ENCODE measurements around the gene C1R. TPM values are rescaled to one million over a fixed set of nuclear protein-coding genes. Genes with fewer than 3 reads are reported as not detected.

The C1R gene
- polyA plus RNA-seq, 3 donors = 0.14 to 0.88 TPM; not detected in 1

DNA sequence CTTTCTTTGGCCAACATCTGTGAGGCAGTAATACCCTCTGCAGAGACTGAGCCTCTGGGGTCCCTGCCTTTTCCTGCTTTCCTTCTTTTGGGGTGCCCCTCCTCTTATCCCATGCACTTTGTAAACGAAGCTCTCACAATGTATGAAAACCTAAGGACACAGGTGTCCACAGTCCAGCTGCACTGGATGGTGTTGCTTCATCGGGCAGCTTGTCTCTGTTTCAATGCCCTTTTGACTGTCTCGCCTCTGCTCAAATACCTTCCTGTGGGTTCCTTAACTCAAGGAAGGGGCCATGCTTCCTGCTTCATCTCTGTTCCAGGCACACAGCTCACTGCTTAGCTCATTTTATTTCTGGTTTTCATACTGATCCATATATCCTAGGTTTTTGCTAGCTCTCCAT is 10.3 kb upstream of the C1R start:
- peaks cover 54 to 62% of the 10 kb centered on the region in 2 donors for H3K36me3 Mint-ChIP-seq
- intact Hi-C loops (cut with micrococcal nuclease) = no loop called here
- peaks cover 0 to 1% (median 0%) of the 10 kb centered on the region in 3 donors for H3K27me3 Mint-ChIP-seq (ENCODE audit: low read depth in 3 of 3)
- no peak overlapping the region for H3K4me3 ChIP-seq (replicated peaks in 1 of 3; ENCODE audit: low read depth in 2 of 3, low read length in 3 of 3)
- H3K36me3 ChIP-seq (replicated peaks in 1 of 2; ENCODE audit: control insufficient read depth in 1 of 2, insufficient read depth in 2 of 2, low read length in 2 of 2) = peaks cover 22 to 68% of the 10 kb centered on the region in 2 donors
- H3K79me2 ChIP-seq (ENCODE audit: insufficient read depth, low read length) = peaks cover 26% of the 10 kb centered on the region
- no peak overlapping the region for H3K27ac ChIP-seq (ENCODE audit: low read depth in 1 of 2, low read length in 2 of 2)
- peaks cover 10 to 11% of the 10 kb centered on the region in 2 donors for H3K4me1 ChIP-seq (ENCODE audit: control insufficient read depth in 1 of 2, insufficient read depth in 2 of 2, low read length in 2 of 2)
- no peak overlapping the region for H3K4me2 ChIP-seq (replicated peaks; ENCODE audit: extremely low read depth, low read length, poor library complexity, severe bottlenecking)
- peaks cover 0 to 10% (median 6%) of the 10 kb centered on the region in 7 donors for H3K9me3 Mint-ChIP-seq
- WGBS (ENCODE audit: insufficient coverage) = 47% methylated on average over 3 of the region's 3 CpGs
- H2AFZ ChIP-seq (ENCODE audit: insufficient read depth, low read depth, low read length, poor library complexity, severe bottlenecking) = no peak overlapping the region
- TF ChIP-seq, protein P1, sequence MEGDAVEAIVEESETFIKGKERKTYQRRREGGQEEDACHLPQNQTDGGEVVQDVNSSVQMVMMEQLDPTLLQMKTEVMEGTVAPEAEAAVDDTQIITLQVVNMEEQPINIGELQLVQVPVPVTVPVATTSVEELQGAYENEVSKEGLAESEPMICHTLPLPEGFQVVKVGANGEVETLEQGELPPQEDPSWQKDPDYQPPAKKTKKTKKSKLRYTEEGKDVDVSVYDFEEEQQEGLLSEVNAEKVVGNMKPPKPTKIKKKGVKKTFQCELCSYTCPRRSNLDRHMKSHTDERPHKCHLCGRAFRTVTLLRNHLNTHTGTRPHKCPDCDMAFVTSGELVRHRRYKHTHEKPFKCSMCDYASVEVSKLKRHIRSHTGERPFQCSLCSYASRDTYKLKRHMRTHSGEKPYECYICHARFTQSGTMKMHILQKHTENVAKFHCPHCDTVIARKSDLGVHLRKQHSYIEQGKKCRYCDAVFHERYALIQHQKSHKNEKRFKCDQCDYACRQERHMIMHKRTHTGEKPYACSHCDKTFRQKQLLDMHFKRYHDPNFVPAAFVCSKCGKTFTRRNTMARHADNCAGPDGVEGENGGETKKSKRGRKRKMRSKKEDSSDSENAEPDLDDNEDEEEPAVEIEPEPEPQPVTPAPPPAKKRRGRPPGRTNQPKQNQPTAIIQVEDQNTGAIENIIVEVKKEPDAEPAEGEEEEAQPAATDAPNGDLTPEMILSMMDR (IDR thresholded peaks at IDR 0.05) = no peak
- peaks cover 21% of the 10 kb centered on the region for H4K20me1 ChIP-seq (ENCODE audit: insufficient read depth, low read length)
- no peak overlapping the region for H3K4me3 Mint-ChIP-seq
- H3K9me3 ChIP-seq (replicated peaks in 1 of 2; ENCODE audit: control insufficient read depth in 1 of 2, insufficient read depth in 1 of 2, low read length in 2 of 2) = peaks cover 0 to 5% of the 10 kb centered on the region in 2 donors
- H3K9ac ChIP-seq (ENCODE audit: insufficient read depth, low read length, poor library complexity, severe bottlenecking) = no peak overlapping the region
- no peaks in the 10 kb centered on the region for H3K27me3 ChIP-seq (ENCODE audit: control insufficient read depth in 2 of 2, insufficient read depth in 2 of 2, low read length in 2 of 2)
- no peak for DNase-seq
- peak overlapping the region in 2 of 7 donors; percentile 11 to 37 for H3K27ac Mint-ChIP-seq
- H3K4me1 Mint-ChIP-seq = peaks cover 26% of the 10 kb centered on the region

DNA sequence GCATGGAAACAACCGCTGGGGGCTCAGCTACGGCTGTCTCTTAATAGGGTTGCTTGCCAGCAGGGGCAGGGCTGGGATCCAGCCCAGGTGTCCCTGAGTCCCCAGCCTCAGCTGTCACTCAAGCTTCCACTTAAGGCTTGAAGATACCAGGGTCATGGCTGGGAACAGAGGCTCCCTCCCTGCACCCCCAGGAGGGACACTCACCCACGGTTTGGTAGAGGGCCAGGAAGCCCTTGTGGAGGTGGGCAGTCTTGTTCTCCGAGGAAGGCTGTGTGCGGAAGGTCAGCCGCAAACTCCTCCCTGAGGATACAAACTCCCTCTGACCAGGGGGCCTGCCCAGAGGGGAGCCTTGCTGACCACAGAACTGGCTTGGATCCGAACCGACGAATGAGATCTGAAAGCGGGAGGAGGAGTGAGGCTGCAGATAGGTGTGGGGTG is 9.5 kb upstream of the C1R start:
- Mint-ChIP-seq H3K27me3 (ENCODE audit: low read depth in 3 of 3) (peaks cover 0 to 1% (median 0%) of the 10 kb centered on the region in 3 donors), H3K9me3 (peaks cover 0 to 8% (median 6%) of the 10 kb centered on the region in 7 donors), H3K27ac (no peak overlapping the region), H3K4me3 (no peak overlapping the region), H3K4me1 (peaks cover 20% of the 10 kb centered on the region), H3K36me3 (peaks cover 59 to 68% of the 10 kb centered on the region in 2 donors)
- peaks cover 21% of the 10 kb centered on the region for H4K20me1 ChIP-seq (ENCODE audit: insufficient read depth, low read length)
- H3K4me2 ChIP-seq (replicated peaks; ENCODE audit: extremely low read depth, low read length, poor library complexity, severe bottlenecking) = no peak overlapping the region
- no peak overlapping the region for H3K27ac ChIP-seq (ENCODE audit: low read depth in 1 of 2, low read length in 2 of 2)
- H3K4me1 ChIP-seq (ENCODE audit: control insufficient read depth in 1 of 2, insufficient read depth in 2 of 2, low read length in 2 of 2) = peaks cover 9 to 11% of the 10 kb centered on the region in 2 donors
- H3K79me2 ChIP-seq (ENCODE audit: insufficient read depth, low read length) = peaks cover 19% of the 10 kb centered on the region
- no peak overlapping the region for H3K9ac ChIP-seq (ENCODE audit: insufficient read depth, low read length, poor library complexity, severe bottlenecking)
- no peak overlapping the region for H2AFZ ChIP-seq (ENCODE audit: insufficient read depth, low read depth, low read length, poor library complexity, severe bottlenecking)
- TF ChIP-seq, protein P1 (IDR thresholded peaks at IDR 0.05) = no peak
- intact Hi-C loops (cut with micrococcal nuclease) = no loop called here
- H3K36me3 ChIP-seq (replicated peaks in 1 of 2; ENCODE audit: control insufficient read depth in 1 of 2, insufficient read depth in 2 of 2, low read length in 2 of 2) = peaks cover 22 to 73% of the 10 kb centered on the region in 2 donors
- WGBS (ENCODE audit: insufficient coverage) = 98% methylated on average over 4 of the region's 10 CpGs
- peaks cover 0 to 5% of the 10 kb centered on the region in 2 donors for H3K9me3 ChIP-seq (replicated peaks in 1 of 2; ENCODE audit: control insufficient read depth in 1 of 2, insufficient read depth in 1 of 2, low read length in 2 of 2)
- H3K27me3 ChIP-seq (ENCODE audit: control insufficient read depth in 2 of 2, insufficient read depth in 2 of 2, low read length in 2 of 2) = no peaks in the 10 kb centered on the region
- H3K4me3 ChIP-seq (replicated peaks in 1 of 3; ENCODE audit: low read depth in 2 of 3, low read length in 3 of 3) = no peak overlapping the region
- no peak for DNase-seq
